GM12878 (cell line): Measurements from ENCODE around the gene ANK2. TPM values are rescaled to one million over a fixed set of nuclear protein-coding genes. Genes with fewer than 3 reads are reported as not detected.

Source experiments
- ATAC-seq: fragments of 200-7000 bp; cut with Tn5 transposase; 3 replicates; pipeline ENCODE4 v1.9.1; 2020; ENCODE audit warnings: mild to moderate bottlenecking, moderate library complexity
- BruUV-seq: library from RNA; stranded (reverse); fragments of 400-500 nt; replicated peaks from 2 replicates; lab custom pipeline; 2021; lab: Mats Ljungman, UMichigan
- CTCF ChIA-PET: fragments of 300-600 bp; sonication (Branson Sonifier 250); formaldehyde crosslinking; extraction: SDS; loops from one replicate; lab custom pipeline; 2021; ENCODE audit warnings: inconsistent platforms; lab: Yijun Ruan, JAX
- POLR2A ChIA-PET: fragments of 350-600 bp; formaldehyde crosslinking; extraction: SDS; loops from one replicate; lab custom pipeline; 2021; ENCODE audit warnings: inconsistent platforms; lab: Charles Lee
- RAD21 ChIA-PET: fragments of 300-600 bp; sonication (Branson Sonifier 250); formaldehyde crosslinking; loops from one replicate; lab custom pipeline; 2023; ENCODE audit warnings: antibody characterized with exemption; ENCODE audit not compliant: unreplicated experiment; lab: Charles Lee
- SMC1A ChIA-PET: fragments of 300-600 bp; sonication (Branson Sonifier 250); formaldehyde crosslinking; loops from one replicate; lab custom pipeline; 2023; ENCODE audit not compliant: unreplicated experiment, uncharacterized antibody; lab: Charles Lee
- DNase-seq: peaks from one replicate; pipeline ENCODE4 v3.0.0-alpha.2; 2011; ENCODE audit warnings: low read depth, low spot score
- FAIRE-seq: peaks from 3 replicates; lab custom pipeline; 2011; peaks lifted over from hg19 to GRCh38; lab: Jason Lieb, UNC
- H2AFZ ChIP-seq: 2 replicates; pipeline ENCODE4 v1.6.0; 2011; ENCODE audit warnings: low read depth, low read length, control low read depth; ENCODE audit not compliant: control insufficient read depth
- H3K27ac ChIP-seq: 2 replicates; pipeline ENCODE4 v1.5.1; 2011; ENCODE audit warnings: control low read depth; ENCODE audit not compliant: control insufficient read depth, insufficient read depth
- H3K27me3 ChIP-seq, 2 experiments: replicated peaks in 1 of 2; 2 replicates each; pipeline versions ENCODE4 v1.6.0 to v1.6.1; 2011; ENCODE audit warnings: low read length in 1 of 2; ENCODE audit not compliant: control insufficient read depth in 2 of 2, insufficient read depth in 2 of 2
- H3K36me3 ChIP-seq, 2 experiments: 2 replicates each; pipeline ENCODE4 v1.5.1; 2011; ENCODE audit warnings: low read length in 1 of 2; ENCODE audit not compliant: control insufficient read depth in 2 of 2, insufficient read depth in 2 of 2
- H3K4me1 ChIP-seq: 2 replicates; pipeline ENCODE4 v1.6.1; 2011; ENCODE audit warnings: mild to moderate bottlenecking, low read length, moderate library complexity, mixed read lengths; ENCODE audit not compliant: control insufficient read depth, insufficient read depth
- H3K4me2 ChIP-seq: 2 replicates; pipeline ENCODE4 v1.6.0; 2011; ENCODE audit warnings: control low read depth; ENCODE audit not compliant: control insufficient read depth, insufficient read depth
- H3K4me3 ChIP-seq: fragments of 200-600 bp; sonication (generic); 2 replicates; pipeline ENCODE4 v1.5.1; 2016
- H3K79me2 ChIP-seq: 2 replicates; pipeline ENCODE4 v1.6.0; 2011; ENCODE audit warnings: low read length; ENCODE audit not compliant: control insufficient read depth, insufficient read depth
- H3K9ac ChIP-seq: 2 replicates; pipeline ENCODE4 v1.8.0; 2011; ENCODE audit warnings: low read length, control low read depth, mixed read lengths; ENCODE audit not compliant: control insufficient read depth, insufficient read depth
- H3K9me3 ChIP-seq: replicated peaks from 3 replicates; pipeline ENCODE4 v1.5.1; 2011; ENCODE audit warnings: mild to moderate bottlenecking, low read length; ENCODE audit not compliant: control insufficient read depth, insufficient read depth
- H4K20me1 ChIP-seq: 2 replicates; pipeline ENCODE4 v1.6.0; 2011; ENCODE audit not compliant: control insufficient read depth, insufficient read depth
- ATF3 ChIP-seq: IDR thresholded peaks from 2 replicates; pipeline ENCODE4 v1.6.1; 2011; ENCODE audit warnings: low read depth, mild to moderate bottlenecking, low read length, moderate library complexity, borderline replicate concordance; ENCODE audit errors: extremely low read depth
- BCL3 ChIP-seq: IDR thresholded peaks from 2 replicates; pipeline ENCODE4 v1.6.1; 2011; ENCODE audit warnings: borderline replicate concordance, low read depth, mild to moderate bottlenecking, moderate library complexity, low read length; ENCODE audit not compliant: insufficient read depth, poor library complexity, severe bottlenecking
- BMI1 ChIP-seq: fragments of 450-650 bp; IDR thresholded peaks from 2 replicates; pipeline ENCODE4 v1.6.1; 2016; ENCODE audit warnings: mild to moderate bottlenecking, moderate library complexity, borderline replicate concordance
- BRCA1 ChIP-seq: IDR thresholded peaks from 2 replicates; pipeline ENCODE4 v1.6.1; 2011; ENCODE audit warnings: low read depth, low read length, improper control_type of control experiment
- CBX3 ChIP-seq: fragments of 200-600 bp; sonication (generic); IDR thresholded peaks from 2 replicates; pipeline ENCODE4 v1.6.1; 2016; ENCODE audit warnings: low read depth, borderline replicate concordance
- CREM ChIP-seq: IDR thresholded peaks from 2 replicates; pipeline ENCODE4 v1.6.1; 2014; ENCODE audit warnings: antibody characterized with exemption, low read depth
- DPF2 ChIP-seq: fragments of 450-650 bp; IDR thresholded peaks from 2 replicates; pipeline ENCODE4 v1.6.1; 2017; ENCODE audit warnings: mild to moderate bottlenecking
- FOS ChIP-seq: IDR thresholded peaks from 3 replicates; pipeline ENCODE4 v1.6.1; 2011; ENCODE audit warnings: borderline replicate concordance; ENCODE audit not compliant: insufficient read length; ENCODE audit errors: extremely low read depth
- NFYA ChIP-seq: IDR thresholded peaks from 2 replicates; pipeline ENCODE4 v1.6.1; 2011; ENCODE audit warnings: low read depth, mild to moderate bottlenecking, low read length, improper control_type of control experiment, borderline replicate concordance
- NFYB ChIP-seq: IDR thresholded peaks from 2 replicates; pipeline ENCODE4 v1.6.1; 2011; ENCODE audit warnings: low read depth, mild to moderate bottlenecking, low read length, improper control_type of control experiment, moderate library complexity; ENCODE audit not compliant: insufficient read depth
- PML ChIP-seq: IDR thresholded peaks from 2 replicates; pipeline ENCODE4 v1.6.1; 2012; ENCODE audit warnings: low read length, inconsistent platforms
- POLR2AphosphoS2 ChIP-seq: IDR thresholded peaks from 2 replicates; pipeline ENCODE4 v1.6.1; 2011; ENCODE audit warnings: low read depth, mild to moderate bottlenecking, low read length, improper control_type of control experiment, moderate library complexity
- RAD21 ChIP-seq: IDR thresholded peaks from 2 replicates; pipeline ENCODE4 v1.6.1; 2011; ENCODE audit warnings: mild to moderate bottlenecking, low read depth, low read length, moderate library complexity; ENCODE audit not compliant: insufficient read depth
- SP1 ChIP-seq: IDR thresholded peaks from one replicate; pipeline ENCODE4 v1.6.1; 2011; ENCODE audit warnings: low read depth, low read length
- STAT3 ChIP-seq: IDR thresholded peaks from 2 replicates; pipeline ENCODE4 v1.6.1; 2011; ENCODE audit warnings: low read depth, low read length, improper control_type of control experiment
- USF1 ChIP-seq: IDR thresholded peaks from 2 replicates; pipeline ENCODE4 v1.6.1; 2011; ENCODE audit warnings: borderline replicate concordance, low read depth, mild to moderate bottlenecking, moderate library complexity, mixed read lengths, low read length; ENCODE audit not compliant: insufficient read depth; ENCODE audit errors: extremely low read length
- YY1 ChIP-seq: IDR thresholded peaks from 2 replicates; pipeline ENCODE4 v1.6.1; 2011; ENCODE audit warnings: low read depth, mild to moderate bottlenecking, low read length
- WGBS: methylation state at CpG from one replicate; pipeline ENCODE4 v1.1.6; 2016; ENCODE audit warnings: low lambda C conversion rate; ENCODE audit not compliant: insufficient replicate concordance, insufficient coverage; ENCODE audit errors: missing lambda C conversion rate; 5-methylcytosine and 5-hydroxymethylcytosine counted together
- in situ Hi-C: fragments of 300-500 bp; cut with MboI; formaldehyde crosslinking; loops from 9 replicates; pipeline ENCODE4 v1.14.3; 2018; ENCODE audit warnings: mixed read lengths
- intact Hi-C: fragments of 100-400 bp; cut with micrococcal nuclease; formaldehyde crosslinking; loops from one replicate; pipeline ENCODE4 v1.14.2; 2022; ENCODE audit not compliant: unreplicated experiment
- polyA plus RNA-seq, 11 experiments: library from polyadenylated mRNA; depleted of rRNA in 4 of 11; unstranded in 6 of 11; stranded (reverse) in 5 of 11; fragments of >200 nt; fragmentation: Nextera tagmentation in 4 of 11; fragmentation: Illumina TruSeq in 1 of 11; extraction: Ambion mirVana in 4 of 11; extraction: Trizol in 1 of 11; gene quantifications; 1 replicate in 1 of 11; 2 replicates in 10 of 11; pipeline versions ENCODE4 v1.2.1 to v1.2.3, GENCODE V29; 2011 to 2016; ENCODE audit warnings: inconsistent platforms in 2 of 11, missing spikeins in 2 of 11, low read depth in 1 of 11
- total RNA-seq, 4 experiments: library from RNA; depleted of rRNA in 3 of 4; stranded (reverse); fragments of >200 nt in 3 of 4; fragmentation: Illumina TruSeq in 1 of 4; extraction: Trizol in 1 of 4; gene quantifications; 2 replicates each; pipeline versions ENCODE4 v1.2.1 to v1.2.3, GENCODE V29; 2013 to 2021
- TF ChIP-seq, protein P1 (sequence below): fragments of 450-650 bp; IDR thresholded peaks from 2 replicates; pipeline ENCODE4 v1.6.1; 2017; ENCODE audit warnings: mild to moderate bottlenecking, low read depth, inconsistent platforms; ENCODE audit not compliant: poor library complexity, severe bottlenecking

ANK2 gene
- total and polyA plus RNA-seq, 10 of the 15 experiments (the other 5 are each of a cell fraction or from before 2014, with no cell fraction given): 1.6 to 13.0 (median 4.1) TPM

- Histone ChIP-seq H3K9me3 (no peaks in the 10 kb centered on the region), H4K20me1 (no peaks in the 10 kb centered on the region), H3K4me1 (no peaks in the 10 kb centered on the region), H3K4me2 (no peak overlapping the region), H3K27ac (no peak overlapping the region), H3K9ac (no peak overlapping the region), H2AFZ (no peak overlapping the region), H3K4me3 (no peak overlapping the region), H3K79me2 (no peaks in the 10 kb centered on the region), H3K27me3 (no peaks in the 10 kb centered on the region), H3K36me3 (no peaks in the 10 kb centered on the region)
- BruUV-seq: no TSS peak
- ChIA-PET CTCF (interaction anchor here (0.6 to 1.0 kb wide), 3 partner anchors 32 to 104 kb away, joined by 3 read pairs; no protein-coding TSS in a partner anchor), SMC1A (interaction anchor here (1.1 to 2.1 kb wide), 3 partner anchors 9 to 16 kb away, joined by 3 to 4 read pairs (median 4); no protein-coding TSS in a partner anchor), POLR2A (no interaction called here), RAD21 (no interaction called here)
- intact Hi-C loops: no loop called here
- no peak for TF ChIP-seq FOS
- no peak for TF ChIP-seq CREM
- TF ChIP-seq DPF2: no peak
- TF ChIP-seq SP1: no peak
- TF ChIP-seq NFYB: no peak
- no peak for TF ChIP-seq POLR2AphosphoS2
- no peak for TF ChIP-seq USF1
- no peak for TF ChIP-seq BRCA1
- TF ChIP-seq BCL3: no peak
- TF ChIP-seq RAD21: no peak
- TF ChIP-seq YY1: no peak
- no peak for TF ChIP-seq ATF3
- TF ChIP-seq CBX3: no peak
- TF ChIP-seq, protein P1, sequence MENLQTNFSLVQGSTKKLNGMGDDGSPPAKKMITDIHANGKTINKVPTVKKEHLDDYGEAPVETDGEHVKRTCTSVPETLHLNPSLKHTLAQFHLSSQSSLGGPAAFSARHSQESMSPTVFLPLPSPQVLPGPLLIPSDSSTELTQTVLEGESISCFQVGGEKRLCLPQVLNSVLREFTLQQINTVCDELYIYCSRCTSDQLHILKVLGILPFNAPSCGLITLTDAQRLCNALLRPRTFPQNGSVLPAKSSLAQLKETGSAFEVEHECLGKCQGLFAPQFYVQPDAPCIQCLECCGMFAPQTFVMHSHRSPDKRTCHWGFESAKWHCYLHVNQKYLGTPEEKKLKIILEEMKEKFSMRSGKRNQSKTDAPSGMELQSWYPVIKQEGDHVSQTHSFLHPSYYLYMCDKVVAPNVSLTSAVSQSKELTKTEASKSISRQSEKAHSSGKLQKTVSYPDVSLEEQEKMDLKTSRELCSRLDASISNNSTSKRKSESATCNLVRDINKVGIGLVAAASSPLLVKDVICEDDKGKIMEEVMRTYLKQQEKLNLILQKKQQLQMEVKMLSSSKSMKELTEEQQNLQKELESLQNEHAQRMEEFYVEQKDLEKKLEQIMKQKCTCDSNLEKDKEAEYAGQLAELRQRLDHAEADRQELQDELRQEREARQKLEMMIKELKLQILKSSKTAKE: no peak
- no peak for TF ChIP-seq BMI1
- TF ChIP-seq NFYA: no peak
- TF ChIP-seq PML: no peak
- no peak for TF ChIP-seq STAT3
- in situ Hi-C loops: no loop called here
- WGBS: 100% methylated on average over 1 of the region's 1 CpG
- ATAC-seq (no peak), DNase-seq (no peak), FAIRE-seq (no peak)
Observed at GRCh38 chr4:113212613-113213012, 163.2 kb downstream of the ANK2 start.
